ENCODE data around the gene GBP7.

The GBP7 gene

DNA sequence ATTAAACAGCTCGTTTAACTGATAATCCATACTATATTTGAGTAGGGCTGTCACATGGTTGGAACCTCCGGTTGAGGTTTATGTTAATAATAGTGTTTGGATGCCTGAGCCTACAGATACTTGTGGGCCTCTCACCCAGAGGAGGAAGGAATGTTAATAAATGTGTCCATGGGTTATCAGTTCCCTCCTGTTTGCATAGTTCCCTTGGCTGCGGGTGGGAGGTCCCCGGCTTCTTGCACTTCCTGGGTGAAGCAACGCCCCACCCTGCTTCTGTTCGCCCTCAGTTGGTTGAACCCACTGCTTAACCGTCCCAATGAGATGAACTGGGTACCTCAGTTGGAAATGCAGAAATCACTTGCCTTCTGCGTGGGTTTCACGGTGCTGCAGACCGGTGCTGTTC, 87.2 kb downstream of the GBP7 start:
- Histone ChIP-seq H3K4me2 (ENCODE audit: low read length) (no peak overlapping the region), H3K27me3 (ENCODE audit: control insufficient read depth, low read length) (no peaks in the 10 kb centered on the region), H3K79me2 (ENCODE audit: control insufficient read depth, low read length) (no peaks in the 10 kb centered on the region), H3K4me3 (ENCODE audit: low read length) (no peak overlapping the region), H3K9me3 (ENCODE audit: control insufficient read depth, insufficient read depth, low read length) (no peaks in the 10 kb centered on the region), H3K9me2 (replicated peaks; ENCODE audit: control insufficient read depth, low read length) (no peaks in the 10 kb centered on the region), H3K36me3 (ENCODE audit: control insufficient read depth, low read length) (no peaks in the 10 kb centered on the region), H4K20me1 (ENCODE audit: control insufficient read depth, insufficient read depth, low read depth, low read length) (no peaks in the 10 kb centered on the region), H3K4me1 (ENCODE audit: control insufficient read depth, low read length) (no peaks in the 10 kb centered on the region), H3F3A (ENCODE audit: control insufficient read depth, insufficient read depth) (no peaks in the 10 kb centered on the region), H3K27ac (ENCODE audit: low read depth, low read length) (no peak overlapping the region)
- TF ChIP-seq, protein P1, sequence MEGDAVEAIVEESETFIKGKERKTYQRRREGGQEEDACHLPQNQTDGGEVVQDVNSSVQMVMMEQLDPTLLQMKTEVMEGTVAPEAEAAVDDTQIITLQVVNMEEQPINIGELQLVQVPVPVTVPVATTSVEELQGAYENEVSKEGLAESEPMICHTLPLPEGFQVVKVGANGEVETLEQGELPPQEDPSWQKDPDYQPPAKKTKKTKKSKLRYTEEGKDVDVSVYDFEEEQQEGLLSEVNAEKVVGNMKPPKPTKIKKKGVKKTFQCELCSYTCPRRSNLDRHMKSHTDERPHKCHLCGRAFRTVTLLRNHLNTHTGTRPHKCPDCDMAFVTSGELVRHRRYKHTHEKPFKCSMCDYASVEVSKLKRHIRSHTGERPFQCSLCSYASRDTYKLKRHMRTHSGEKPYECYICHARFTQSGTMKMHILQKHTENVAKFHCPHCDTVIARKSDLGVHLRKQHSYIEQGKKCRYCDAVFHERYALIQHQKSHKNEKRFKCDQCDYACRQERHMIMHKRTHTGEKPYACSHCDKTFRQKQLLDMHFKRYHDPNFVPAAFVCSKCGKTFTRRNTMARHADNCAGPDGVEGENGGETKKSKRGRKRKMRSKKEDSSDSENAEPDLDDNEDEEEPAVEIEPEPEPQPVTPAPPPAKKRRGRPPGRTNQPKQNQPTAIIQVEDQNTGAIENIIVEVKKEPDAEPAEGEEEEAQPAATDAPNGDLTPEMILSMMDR (IDR thresholded peaks at IDR 0.05; ENCODE audit: low read depth, low read length, poor library complexity, severe bottlenecking) = no peak
- TF ChIP-seq EZH2phosphoT487 (IDR thresholded peaks at IDR 0.05; ENCODE audit: borderline replicate concordance, low read length) = no peak

DNA sequence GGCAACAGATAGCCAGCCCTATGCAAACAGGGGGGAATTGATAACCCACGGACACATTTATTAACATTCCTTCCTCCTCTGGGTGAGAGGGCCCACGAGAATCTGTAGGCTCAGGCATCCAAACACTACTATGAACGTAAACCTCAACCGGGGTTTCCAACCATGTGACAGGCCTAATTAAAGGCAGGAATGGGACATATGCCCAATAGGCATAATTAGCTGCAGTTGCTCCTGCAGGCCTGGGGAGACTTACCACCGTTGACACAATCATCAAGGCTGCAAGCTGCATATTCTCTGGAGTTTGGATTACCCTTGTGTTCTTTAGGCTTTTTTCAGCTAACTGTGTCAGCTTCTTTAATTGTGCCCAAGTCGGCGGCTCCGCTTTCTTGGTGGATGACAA, 88.6 kb downstream of the GBP7 start:
- Histone ChIP-seq H3K9me2 (replicated peaks; ENCODE audit: control insufficient read depth, low read length) (no peaks in the 10 kb centered on the region), H3K9me3 (ENCODE audit: control insufficient read depth, insufficient read depth, low read length) (no peaks in the 10 kb centered on the region), H3K4me3 (ENCODE audit: low read length) (no peak overlapping the region), H3K79me2 (ENCODE audit: control insufficient read depth, low read length) (no peaks in the 10 kb centered on the region), H4K20me1 (ENCODE audit: control insufficient read depth, insufficient read depth, low read depth, low read length) (no peaks in the 10 kb centered on the region), H3K4me1 (ENCODE audit: control insufficient read depth, low read length) (no peaks in the 10 kb centered on the region), H3K36me3 (ENCODE audit: control insufficient read depth, low read length) (no peaks in the 10 kb centered on the region), H3F3A (ENCODE audit: control insufficient read depth, insufficient read depth) (no peaks in the 10 kb centered on the region), H3K4me2 (ENCODE audit: low read length) (no peak overlapping the region), H3K27ac (ENCODE audit: low read depth, low read length) (no peak overlapping the region), H3K27me3 (ENCODE audit: control insufficient read depth, low read length) (no peaks in the 10 kb centered on the region)
- TF ChIP-seq, protein P1 (IDR thresholded peaks at IDR 0.05; ENCODE audit: low read depth, low read length, poor library complexity, severe bottlenecking) = no peak
- no peak for TF ChIP-seq EZH2phosphoT487 (IDR thresholded peaks at IDR 0.05; ENCODE audit: borderline replicate concordance, low read length)

DNA sequence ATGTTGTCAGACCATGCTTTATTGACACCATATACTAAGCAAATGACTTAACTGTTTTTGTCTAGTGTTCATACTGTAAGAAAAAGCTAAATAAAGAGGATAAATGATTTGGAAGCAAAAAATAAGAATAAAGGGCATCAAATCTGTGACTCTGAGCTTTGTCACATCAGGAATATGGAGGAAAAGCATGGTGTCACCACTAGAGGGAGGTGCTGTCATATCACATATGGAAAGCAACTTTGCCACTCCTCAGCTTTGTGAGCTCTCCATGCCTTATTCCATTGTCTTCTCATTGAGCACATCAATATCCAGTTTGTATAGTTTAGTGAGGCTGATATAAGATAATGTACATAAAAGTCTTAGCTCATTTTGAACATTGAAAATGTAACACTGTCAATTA, 90.0 kb downstream of the GBP7 start:
- TF ChIP-seq EZH2phosphoT487 (IDR thresholded peaks at IDR 0.05; ENCODE audit: borderline replicate concordance, low read length) = no peak
- TF ChIP-seq, protein P1 (IDR thresholded peaks at IDR 0.05; ENCODE audit: low read depth, low read length, poor library complexity, severe bottlenecking) = peak; percentile 67
- H3K4me2 ChIP-seq (ENCODE audit: low read length) = no peak overlapping the region
- H3F3A ChIP-seq (ENCODE audit: control insufficient read depth, insufficient read depth) = no peaks in the 10 kb centered on the region
- no peak overlapping the region for H3K27ac ChIP-seq (ENCODE audit: low read depth, low read length)
- H4K20me1 ChIP-seq (ENCODE audit: control insufficient read depth, insufficient read depth, low read depth, low read length) = no peaks in the 10 kb centered on the region
- no peaks in the 10 kb centered on the region for H3K79me2 ChIP-seq (ENCODE audit: control insufficient read depth, low read length)
- no peaks in the 10 kb centered on the region for H3K36me3 ChIP-seq (ENCODE audit: control insufficient read depth, low read length)
- no peaks in the 10 kb centered on the region for H3K9me3 ChIP-seq (ENCODE audit: control insufficient read depth, insufficient read depth, low read length)
- H3K27me3 ChIP-seq (ENCODE audit: control insufficient read depth, low read length) = no peaks in the 10 kb centered on the region
- H3K9me2 ChIP-seq (replicated peaks; ENCODE audit: control insufficient read depth, low read length) = no peaks in the 10 kb centered on the region; the same call in 1 of the 2 replicates
- H3K4me3 ChIP-seq (ENCODE audit: low read length) = no peak overlapping the region
- H3K4me1 ChIP-seq (ENCODE audit: control insufficient read depth, low read length) = no peaks in the 10 kb centered on the region
